ENCODE measurements around the gene CHST6. TPM values are rescaled to one million over a fixed set of nuclear protein-coding genes. Genes with fewer than 3 reads are reported as not detected.

The CHST6 gene
- total RNA-seq, 1 experiment from 2014 or later = 20.8 TPM

DNA sequence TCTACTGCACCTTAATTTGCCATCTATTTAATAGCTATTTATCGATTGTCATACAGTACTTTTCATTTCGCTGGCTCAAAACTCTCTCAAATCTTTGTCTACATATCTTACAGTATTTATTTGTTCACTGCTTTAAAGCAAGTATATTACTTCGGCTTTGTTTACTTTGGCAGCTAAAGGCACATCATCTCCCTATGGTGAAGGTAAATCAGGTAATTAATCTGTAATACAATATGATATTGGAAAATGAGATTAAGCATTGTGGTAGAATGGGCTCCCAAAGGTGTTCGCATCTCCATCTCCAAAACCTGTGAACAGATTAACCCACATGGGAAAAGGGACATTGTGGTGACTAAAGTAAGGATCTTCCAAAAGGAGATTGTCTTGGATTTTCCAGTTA lies 37.2 kb downstream of the CHST6 start:
- H3K27ac Mint-ChIP-seq = no peak overlapping the region; a peak in 1 of 7 replicates
- H3K4me3 Mint-ChIP-seq = no peak overlapping the region
- no peaks in the 10 kb centered on the region; the same call in none of the 2 replicates for H3K27me3 Mint-ChIP-seq (ENCODE audit: low read depth)
- Histone ChIP-seq H4K5ac (ENCODE audit: insufficient read length, low read depth, low read length) (no peak overlapping the region), H2BK120ac (ENCODE audit: low read depth, low read length, poor library complexity, severe bottlenecking) (no peak overlapping the region), H3K18ac (ENCODE audit: insufficient read length, low read depth, low read length) (no peak overlapping the region), H3T11ph (ENCODE audit: low read length) (no peak overlapping the region), H2BK12ac (ENCODE audit: insufficient read length, low read depth, low read length) (no peak overlapping the region), H3K4ac (ENCODE audit: low read depth, low read length) (no peak overlapping the region), H3K9me3 (ENCODE audit: control insufficient read depth, low read depth, low read length) (no peaks in the 10 kb centered on the region), H4K8ac (replicated peaks; ENCODE audit: insufficient read length, low read depth, low read length) (no peak overlapping the region), H3K23me2 (ENCODE audit: insufficient read length, low read depth, low read length, poor library complexity, severe bottlenecking) (no peaks in the 10 kb centered on the region), H2AK5ac (ENCODE audit: insufficient read length, low read length) (no peak overlapping the region), H3K27ac (ENCODE audit: insufficient read length, low read depth, low read length) (no peak overlapping the region), H2AFZ (ENCODE audit: low read length) (no peak overlapping the region), H4K20me1 (ENCODE audit: control insufficient read depth, insufficient read depth, insufficient read length) (no peaks in the 10 kb centered on the region), H3K79me2 (ENCODE audit: insufficient read depth, low read length) (peaks cover 34% of the 10 kb centered on the region; the same call in 1 of the 2 replicates), H3K4me1 (ENCODE audit: insufficient read depth, low read length) (no peaks in the 10 kb centered on the region; the same call in 1 of the 2 replicates), H3K14ac (ENCODE audit: insufficient read depth, low read length) (no peak overlapping the region), H2BK20ac (ENCODE audit: low read depth, low read length, poor library complexity, severe bottlenecking) (no peak overlapping the region), H4K91ac (ENCODE audit: insufficient read length, low read depth, low read length) (no peak overlapping the region), H3K23ac (ENCODE audit: insufficient read length, low read depth, low read length) (no peak overlapping the region), H2BK15ac (ENCODE audit: low read depth, low read length) (no peak overlapping the region), H3K4me2 (ENCODE audit: insufficient read depth, insufficient read length, low read length) (no peak overlapping the region), H3K79me1 (ENCODE audit: insufficient read depth, low read depth, low read length, poor library complexity, severe bottlenecking) (peaks cover 3% of the 10 kb centered on the region), H2BK5ac (ENCODE audit: insufficient read length, low read length) (no peak overlapping the region), H3K56ac (ENCODE audit: insufficient read length, low read depth, low read length) (no peak overlapping the region), H3K27me3 (ENCODE audit: insufficient read depth, low read length) (no peaks in the 10 kb centered on the region), H3K9ac (ENCODE audit: extremely low read depth, insufficient read length, low read length) (no peak overlapping the region)
- H3K36me3 Mint-ChIP-seq (ENCODE audit: insufficient read depth in 1 of 3, low read depth in 3 of 3) = peaks cover 4 to 17% (median 11%) of the 10 kb centered on the region in 3 experiments
- H3K4me1 Mint-ChIP-seq = peaks cover 60 to 85% of the 10 kb centered on the region in 2 experiments
- TF ChIP-seq, protein P1, sequence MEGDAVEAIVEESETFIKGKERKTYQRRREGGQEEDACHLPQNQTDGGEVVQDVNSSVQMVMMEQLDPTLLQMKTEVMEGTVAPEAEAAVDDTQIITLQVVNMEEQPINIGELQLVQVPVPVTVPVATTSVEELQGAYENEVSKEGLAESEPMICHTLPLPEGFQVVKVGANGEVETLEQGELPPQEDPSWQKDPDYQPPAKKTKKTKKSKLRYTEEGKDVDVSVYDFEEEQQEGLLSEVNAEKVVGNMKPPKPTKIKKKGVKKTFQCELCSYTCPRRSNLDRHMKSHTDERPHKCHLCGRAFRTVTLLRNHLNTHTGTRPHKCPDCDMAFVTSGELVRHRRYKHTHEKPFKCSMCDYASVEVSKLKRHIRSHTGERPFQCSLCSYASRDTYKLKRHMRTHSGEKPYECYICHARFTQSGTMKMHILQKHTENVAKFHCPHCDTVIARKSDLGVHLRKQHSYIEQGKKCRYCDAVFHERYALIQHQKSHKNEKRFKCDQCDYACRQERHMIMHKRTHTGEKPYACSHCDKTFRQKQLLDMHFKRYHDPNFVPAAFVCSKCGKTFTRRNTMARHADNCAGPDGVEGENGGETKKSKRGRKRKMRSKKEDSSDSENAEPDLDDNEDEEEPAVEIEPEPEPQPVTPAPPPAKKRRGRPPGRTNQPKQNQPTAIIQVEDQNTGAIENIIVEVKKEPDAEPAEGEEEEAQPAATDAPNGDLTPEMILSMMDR (conservative IDR thresholded peaks at IDR 0.05) = no peak
- no peak for DNase-seq
- no CpG with 5 or more reads among the region's 4 CpGs for WGBS (ENCODE audit: extremely low coverage, insufficient read length, low lambda C conversion rate)
- H3K9me3 Mint-ChIP-seq = no peaks in the 10 kb centered on the region

Data from H9 (cell line).